ENCODE results near the gene STAG3. TPM values are rescaled to one million over a fixed set of nuclear protein-coding genes. Genes with fewer than 3 reads are reported as not detected.

STAG3 gene
- total RNA-seq, 1 experiment from 2014 or later, result 1.3 TPM

DNA sequence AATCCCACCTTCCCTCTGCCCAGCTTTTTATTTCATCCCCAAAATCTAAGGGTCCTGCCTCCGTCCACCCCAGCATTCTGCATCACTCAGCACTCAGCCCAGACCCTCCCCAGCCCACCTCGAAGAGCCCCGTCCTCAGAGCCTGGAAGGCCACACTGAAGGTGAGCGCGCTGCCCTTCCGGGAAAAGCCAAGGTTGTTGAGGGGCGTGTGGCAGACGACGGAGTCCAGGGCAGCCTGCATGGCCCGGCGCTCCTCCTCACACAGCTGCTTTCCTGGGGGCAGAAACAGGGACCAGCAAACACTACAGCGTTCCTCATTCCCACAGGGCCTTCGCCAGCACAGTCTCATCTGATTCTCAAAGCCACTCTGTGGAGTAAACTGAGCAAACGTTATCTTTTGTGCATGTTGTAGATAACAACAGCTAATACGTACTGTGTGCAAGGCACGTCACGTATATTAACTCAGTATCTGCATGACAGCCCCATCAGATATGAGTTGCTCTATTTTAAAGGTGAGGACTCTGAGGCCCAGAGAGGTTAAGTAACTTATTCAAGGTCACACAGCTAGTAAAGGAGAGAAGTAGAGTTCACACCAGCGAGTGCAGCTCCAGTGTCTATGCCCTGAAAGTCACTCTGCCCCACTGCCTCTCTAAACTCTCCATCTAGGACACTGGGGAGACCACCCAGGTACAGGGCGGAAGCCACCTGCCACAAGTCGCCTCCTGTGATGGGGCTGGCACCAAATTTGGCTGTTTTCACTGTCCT is 22.0 kb upstream of the STAG3 start:
- no peak for DNase-seq (ENCODE audit: low read depth)

GRCh38 chr7:100156331-100157068 is 21.2 kb upstream of the STAG3 start:
- DNase-seq (ENCODE audit: low read depth), result no peak

- no peak for DNase-seq (ENCODE audit: low read depth)
These were observed 20.7 kb upstream of the STAG3 start for GRCh38 chr7:100157069-100157333.

DNA sequence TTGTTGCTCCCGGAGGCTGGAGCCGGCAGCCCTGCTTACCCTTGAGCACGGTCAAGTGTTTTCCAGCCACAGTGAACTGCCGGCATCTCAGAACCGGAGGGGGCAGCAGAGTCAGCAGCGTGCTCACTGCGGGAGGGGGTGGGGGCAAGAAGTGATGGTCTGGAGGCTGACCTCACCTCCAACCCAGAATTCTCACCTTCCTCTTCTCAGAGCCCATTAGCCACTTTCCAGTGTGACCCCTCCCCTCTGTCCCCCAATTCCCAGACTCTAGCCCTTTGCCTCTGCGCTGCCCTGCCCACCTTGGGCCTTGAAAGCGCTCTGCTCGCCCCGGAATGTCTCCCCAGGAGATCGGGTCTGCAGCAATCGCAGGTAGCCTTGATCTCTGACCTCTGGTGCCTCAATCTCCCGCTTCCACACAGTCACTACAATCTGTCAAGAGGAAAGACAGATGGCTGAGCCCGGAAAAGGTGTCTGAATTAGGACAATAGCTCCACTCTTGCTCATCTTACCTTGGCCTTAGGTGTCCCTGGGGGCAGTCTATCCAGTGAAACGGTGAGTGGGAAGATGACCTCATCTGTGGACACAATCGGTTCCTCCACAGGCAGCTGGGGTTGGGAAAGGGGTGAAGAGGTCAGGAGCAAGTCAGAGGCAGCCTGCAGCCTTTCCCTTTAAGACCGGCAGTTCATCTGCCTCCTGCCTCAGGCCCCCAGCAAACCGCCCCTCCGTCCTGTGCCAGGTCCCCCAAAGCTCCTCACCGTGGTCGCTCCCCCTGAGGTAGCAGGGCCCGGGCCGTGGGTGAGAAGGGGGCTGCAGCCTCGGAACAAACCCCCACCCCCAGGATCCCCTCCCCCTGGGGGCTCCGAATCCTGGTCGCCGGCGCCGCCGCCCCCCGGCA is 20.1 kb upstream of the STAG3 start:
- peak; percentile 54 for DNase-seq (ENCODE audit: low read depth)

GRCh38 chr7:100158229-100159098 is 19.3 kb upstream of the STAG3 start, which contains the start of gene TRAPPC14:
Gene TRAPPC14, minus strand, starts transcription at chr7:100158723. Its CDS starts 224 bp downstream, at chr7:100158499.
- peak; percentile 98 for DNase-seq (ENCODE audit: low read depth)

DNA sequence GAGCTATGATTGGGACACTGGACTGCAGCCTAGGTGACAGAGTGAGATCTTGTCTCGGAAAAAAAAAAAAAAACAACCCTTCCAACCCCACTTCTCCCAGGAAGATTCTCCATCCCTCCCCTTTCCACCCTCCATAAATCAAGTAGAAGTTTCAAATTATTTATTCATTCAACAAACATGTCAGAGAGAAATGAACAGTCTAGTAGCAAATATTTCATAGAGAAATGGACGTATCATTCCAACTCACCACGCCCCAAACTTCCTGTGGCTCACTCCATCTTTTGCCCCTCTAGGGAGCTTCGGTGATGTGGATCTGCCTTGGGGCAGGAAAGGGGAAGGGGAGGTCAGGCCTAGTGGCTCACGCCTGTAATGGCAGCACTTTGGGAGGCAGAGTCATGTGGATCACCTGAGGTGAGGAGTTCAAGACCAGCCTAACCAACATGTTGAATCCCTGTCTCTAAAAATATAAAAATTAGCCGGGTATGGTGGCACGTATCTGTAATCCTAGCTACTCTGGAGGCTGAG is 18.6 kb upstream of the STAG3 start:
- DNase-seq (ENCODE audit: low read depth), result peak; percentile 70

GRCh38 chr7:100160067-100160466 is 17.7 kb upstream of the STAG3 start:
- DNase-seq (ENCODE audit: low read depth), result no peak

DNA sequence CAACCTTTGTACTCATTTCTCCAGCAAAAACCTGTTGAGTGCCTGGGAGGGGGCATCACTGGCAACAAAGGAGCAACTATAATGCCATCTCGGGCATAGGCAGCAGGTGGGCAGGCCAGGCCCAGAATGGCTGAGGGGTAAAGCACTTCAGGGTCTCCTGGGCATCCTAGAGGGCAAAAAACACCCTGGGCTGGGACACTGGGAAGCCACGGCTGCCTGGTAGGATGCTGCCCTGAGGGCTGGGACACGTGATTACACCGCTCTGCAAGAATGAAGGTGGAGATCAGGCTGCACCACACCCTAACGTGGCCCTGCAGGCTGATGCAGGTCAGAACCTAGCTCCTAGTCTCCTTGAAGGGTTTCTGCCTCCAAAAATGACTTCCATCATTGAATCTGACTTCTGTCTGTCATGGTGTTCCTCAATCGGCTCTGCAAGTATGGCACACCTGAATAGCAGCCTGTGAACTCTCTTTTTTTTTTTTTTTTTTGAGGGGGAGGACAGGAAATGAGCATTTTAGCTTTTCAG is 14.6 kb upstream of the STAG3 start:
- DNase-seq (ENCODE audit: low read depth), result no peak

GRCh38 chr7:100163871-100164270 is 13.8 kb upstream of the STAG3 start:
- DNase-seq (ENCODE audit: low read depth), result no peak

GRCh38 chr7:100166317-100166940 is 11.3 kb upstream of the STAG3 start:
- DNase-seq (ENCODE audit: low read depth), result no peak

DNA sequence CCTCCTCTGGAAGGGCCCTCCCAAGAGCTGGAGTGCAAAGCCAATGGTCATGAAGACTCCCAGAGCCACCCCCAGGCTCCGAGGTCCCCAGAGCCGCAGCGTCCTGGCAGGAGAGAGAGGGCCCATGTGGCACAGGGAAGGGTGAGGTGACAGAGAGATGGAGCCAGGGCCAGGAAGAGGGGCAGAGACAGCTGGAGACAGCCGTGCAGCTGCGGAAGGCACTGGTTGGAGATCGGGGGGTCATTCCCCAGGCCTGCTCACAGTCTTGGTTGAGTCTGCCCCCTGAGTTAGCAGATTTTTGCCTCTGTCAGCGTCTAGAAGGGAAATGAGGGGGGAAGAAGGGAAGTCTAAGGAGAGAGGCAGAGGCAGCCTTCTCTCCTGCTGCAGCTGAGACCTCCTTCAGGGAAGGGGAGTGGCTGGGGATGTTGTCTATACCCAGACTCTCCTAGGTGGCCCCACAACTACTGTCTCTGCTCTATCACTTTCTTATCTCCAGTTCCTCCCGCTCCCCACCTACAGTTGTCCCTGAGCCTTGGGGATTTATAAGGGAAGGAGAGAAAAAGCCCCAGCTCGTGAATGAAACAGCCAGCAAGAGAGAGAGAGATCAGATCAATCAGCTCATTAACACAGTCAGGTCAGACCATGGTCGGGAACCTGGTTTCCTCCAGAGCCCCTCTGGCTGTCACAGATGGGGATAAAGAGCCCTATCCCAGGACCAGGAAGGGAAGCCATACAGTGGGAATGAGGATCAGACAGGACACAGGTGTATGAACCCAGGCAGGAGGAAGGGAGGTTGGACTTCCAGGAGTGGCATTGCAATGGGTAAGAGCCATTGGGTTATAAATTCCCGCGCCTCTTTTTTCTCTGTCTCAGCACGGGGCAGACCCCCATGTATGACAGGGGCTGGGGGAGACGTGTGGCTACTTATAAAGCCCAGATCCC is 10.5 kb upstream of the STAG3 start:
- no peak for DNase-seq (ENCODE audit: low read depth)

GRCh38 chr7:100167912-100168323 is 9.8 kb upstream of the STAG3 start:
- no peak for DNase-seq (ENCODE audit: low read depth)

GRCh38 chr7:100169147-100169850 is 8.4 kb upstream of the STAG3 start:
- DNase-seq (ENCODE audit: low read depth), result no peak

- no peak for DNase-seq (ENCODE audit: low read depth)
These were observed 7.4 kb upstream of the STAG3 start for GRCh38 chr7:100170101-100170897.

DNA sequence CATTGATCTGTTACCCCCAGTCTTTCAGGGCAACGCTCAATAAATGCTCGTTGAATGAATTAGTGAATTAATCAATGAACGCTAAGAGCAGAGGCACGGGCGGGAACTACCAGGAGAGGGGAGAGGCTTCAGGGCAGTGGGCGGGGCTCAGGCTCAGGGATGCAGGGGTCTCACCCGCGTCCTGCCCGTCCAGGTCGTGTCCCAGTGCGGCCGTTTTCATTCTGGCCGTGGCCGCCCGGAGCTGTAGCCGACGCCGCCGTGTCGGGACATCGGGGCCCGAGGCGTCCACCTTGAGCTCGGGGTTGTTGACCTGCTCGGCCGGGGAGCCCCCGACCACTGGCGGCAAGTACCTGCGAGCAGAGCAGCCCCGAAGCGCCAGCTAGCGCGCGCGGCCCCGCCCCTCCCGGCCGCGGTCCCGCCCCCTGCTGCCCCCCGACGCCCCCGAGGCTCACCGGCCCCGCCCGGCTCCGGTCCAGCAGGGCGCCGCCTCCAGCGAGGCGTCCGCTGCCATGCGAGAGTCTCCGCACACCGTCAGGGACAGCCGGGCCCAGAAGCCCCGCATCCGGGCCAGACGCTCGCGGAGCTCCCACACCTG is 6.5 kb upstream of the STAG3 start:
- no peak for DNase-seq (ENCODE audit: low read depth)

DNA sequence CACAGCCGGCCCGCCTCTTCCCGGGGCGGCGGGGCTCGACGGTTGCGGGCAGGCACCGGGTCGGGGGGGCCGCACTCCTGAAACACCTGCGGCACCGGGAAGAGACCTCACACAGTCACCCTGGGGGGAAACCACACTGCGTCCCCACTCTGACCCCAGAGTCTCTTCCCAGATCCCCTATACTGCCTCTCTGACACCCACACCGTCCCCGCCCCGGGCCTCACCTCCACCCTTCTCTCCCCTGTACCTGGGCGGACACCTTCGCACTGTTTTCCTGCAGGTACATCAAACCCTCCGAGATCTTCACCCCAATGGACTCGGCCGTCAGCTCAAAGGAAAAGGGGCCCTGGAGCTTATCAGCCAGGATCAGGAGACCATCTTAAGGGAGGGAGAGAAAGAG is 5.9 kb upstream of the STAG3 start:
- DNase-seq (ENCODE audit: low read depth), result no peak

DNA sequence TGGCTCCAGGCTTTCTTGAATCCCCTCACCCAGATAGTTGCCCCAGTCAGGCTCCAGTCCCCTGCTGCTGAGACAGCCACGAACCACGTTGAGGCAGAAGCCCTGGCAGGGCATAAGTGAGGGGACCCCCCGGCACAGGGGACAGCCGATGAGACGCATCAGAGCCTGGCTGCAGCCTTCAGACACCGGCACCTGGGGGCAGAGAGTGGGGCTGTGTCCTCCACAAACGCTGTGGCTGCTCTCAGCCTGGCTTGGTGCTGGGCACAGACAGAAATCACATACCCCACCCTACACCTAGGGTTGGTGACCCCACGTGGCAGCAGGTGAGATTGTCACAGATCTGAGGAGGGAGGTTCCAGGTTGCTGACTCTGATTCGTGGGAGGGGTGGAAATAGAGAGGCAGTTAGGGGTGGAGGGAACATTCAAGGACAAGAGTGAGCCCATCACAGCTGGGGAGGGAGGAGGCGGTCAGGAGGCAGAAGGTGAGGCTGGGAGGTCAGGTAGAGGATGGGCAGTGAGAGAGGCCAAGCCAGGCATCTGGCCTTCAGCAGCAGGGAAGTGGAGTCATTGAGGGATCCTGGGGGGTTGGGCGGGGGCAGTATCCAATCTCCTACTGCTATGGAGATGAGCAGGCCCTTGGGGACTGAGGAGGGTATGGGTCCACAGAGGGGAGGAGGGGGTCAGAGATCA is 3.8 kb upstream of the STAG3 start:
- DNase-seq (ENCODE audit: low read depth), result no peak
